Kasumi-1 (cell line): ENCODE measurements around the gene TSPAN15.

Source experiments
- DNase-seq, 2 experiments: peaks; one replicate each; lab custom pipeline; 2025; lab: John Stamatoyannopoulos, UW

TSPAN15 gene

GRCh38 chr10:69553328-69553727 lies 102.1 kb downstream of the TSPAN15 start:
- DNase-seq: no peak

GRCh38 chr10:69554611-69555010 lies 103.3 kb downstream of the TSPAN15 start:
- DNase-seq: no peak
